Occipital lobe (tissue), 2 donors: ENCODE data around the gene CILP2. TPM values are rescaled to one million over a fixed set of nuclear protein-coding genes. Genes with fewer than 3 reads are reported as not detected.

Source experiments
- DNase-seq: peaks from one replicate; lab custom pipeline; 2025; lab: John Stamatoyannopoulos, UW
- total RNA-seq: library from RNA; depleted of rRNA; stranded (reverse); fragments of >200 nt; gene quantifications from one replicate; pipeline ENCODE4 v1.2.3, GENCODE V29; 2014

CILP2 gene, protein sequence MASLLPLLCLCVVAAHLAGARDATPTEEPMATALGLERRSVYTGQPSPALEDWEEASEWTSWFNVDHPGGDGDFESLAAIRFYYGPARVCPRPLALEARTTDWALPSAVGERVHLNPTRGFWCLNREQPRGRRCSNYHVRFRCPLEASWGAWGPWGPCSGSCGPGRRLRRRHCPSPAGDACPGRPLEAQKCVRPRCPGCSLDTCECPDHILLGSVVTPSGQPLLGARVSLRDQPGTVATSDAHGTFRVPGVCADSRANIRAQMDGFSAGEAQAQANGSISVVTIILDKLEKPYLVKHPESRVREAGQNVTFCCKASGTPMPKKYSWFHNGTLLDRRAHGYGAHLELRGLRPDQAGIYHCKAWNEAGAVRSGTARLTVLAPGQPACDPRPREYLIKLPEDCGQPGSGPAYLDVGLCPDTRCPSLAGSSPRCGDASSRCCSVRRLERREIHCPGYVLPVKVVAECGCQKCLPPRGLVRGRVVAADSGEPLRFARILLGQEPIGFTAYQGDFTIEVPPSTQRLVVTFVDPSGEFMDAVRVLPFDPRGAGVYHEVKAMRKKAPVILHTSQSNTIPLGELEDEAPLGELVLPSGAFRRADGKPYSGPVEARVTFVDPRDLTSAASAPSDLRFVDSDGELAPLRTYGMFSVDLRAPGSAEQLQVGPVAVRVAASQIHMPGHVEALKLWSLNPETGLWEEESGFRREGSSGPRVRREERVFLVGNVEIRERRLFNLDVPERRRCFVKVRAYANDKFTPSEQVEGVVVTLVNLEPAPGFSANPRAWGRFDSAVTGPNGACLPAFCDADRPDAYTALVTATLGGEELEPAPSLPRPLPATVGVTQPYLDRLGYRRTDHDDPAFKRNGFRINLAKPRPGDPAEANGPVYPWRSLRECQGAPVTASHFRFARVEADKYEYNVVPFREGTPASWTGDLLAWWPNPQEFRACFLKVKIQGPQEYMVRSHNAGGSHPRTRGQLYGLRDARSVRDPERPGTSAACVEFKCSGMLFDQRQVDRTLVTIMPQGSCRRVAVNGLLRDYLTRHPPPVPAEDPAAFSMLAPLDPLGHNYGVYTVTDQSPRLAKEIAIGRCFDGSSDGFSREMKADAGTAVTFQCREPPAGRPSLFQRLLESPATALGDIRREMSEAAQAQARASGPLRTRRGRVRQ
- 0.62 TPM for total RNA-seq

DNA sequence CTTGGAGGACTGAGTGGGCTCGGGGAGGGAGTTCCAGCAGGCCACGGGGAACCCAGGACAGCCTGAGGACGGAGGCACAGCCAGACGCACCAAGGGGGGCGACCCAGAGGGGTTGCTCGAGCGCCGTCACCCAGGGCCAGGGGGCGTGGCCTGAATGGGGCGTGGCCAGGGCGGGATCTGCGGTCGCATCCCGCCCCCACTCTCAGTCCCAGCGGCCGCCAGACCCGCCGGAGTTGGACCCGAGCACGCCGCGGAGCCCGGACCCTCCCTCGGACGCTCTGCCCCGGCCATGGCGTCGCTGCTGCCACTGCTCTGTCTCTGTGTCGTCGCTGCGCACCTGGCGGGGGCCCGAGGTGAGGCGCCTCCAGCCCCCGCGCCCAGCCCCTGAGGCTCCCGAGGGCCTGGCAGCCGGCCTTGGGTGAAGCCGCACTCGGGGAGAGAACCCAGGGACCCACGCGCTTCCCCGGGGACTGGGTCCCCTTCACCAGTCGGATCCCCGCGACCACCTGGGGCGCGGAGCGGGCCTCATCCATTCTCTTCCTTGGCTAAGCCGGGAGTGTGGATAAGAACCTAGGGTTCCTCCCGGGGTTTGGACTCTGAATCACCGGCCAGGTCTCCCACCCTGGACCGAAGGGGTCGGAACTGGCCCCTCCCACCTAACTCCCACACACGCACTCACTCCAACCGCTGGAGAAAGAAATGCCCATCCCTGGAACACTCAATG lies at the start of gene CILP2:
CILP2 (plus strand) TSS at position 205 of the 724 bp plus-strand sequence; CDS start at position 290, 85 bp downstream.
- no peak for DNase-seq

DNA sequence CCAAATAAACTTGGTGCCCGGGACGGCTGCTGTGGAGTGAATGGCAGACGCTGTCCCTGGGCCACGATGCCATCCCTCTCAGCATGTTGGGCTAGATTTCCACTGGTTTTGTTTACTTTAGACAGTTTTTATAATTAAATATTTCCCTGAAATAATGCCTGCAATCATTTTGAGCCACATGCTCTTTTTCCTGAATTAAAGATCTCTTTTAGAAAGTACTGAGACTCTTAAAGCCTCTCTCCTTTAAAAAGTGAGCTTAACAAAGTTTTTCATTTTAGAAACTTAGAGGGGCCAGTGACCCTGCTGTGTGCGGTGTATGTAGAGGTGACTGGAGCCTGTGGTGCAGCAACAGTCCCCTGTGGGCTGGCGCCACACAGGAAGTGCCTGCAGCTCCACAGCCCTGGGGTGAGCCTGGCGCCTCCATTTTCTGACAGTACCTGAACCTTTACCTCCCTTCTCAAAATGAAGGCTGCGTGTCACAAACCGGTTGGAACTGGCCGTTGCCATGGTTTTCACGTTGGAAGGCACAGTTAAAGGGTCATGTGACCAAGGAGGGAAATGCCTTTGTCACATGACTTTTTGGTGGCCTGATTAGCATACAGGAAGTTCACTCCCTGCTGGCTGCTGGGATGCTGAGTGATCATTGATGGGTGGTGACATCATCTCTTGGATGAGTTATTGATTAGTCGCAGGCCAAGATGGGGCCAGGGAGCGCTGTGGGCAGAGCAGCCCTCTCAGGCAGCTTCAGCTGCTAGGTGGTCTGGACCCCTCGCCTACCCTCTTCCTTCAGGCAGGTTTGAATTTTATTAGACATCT lies 49.0 kb upstream of the CILP2 start:
- DNase-seq: peak; percentile 48

DNA sequence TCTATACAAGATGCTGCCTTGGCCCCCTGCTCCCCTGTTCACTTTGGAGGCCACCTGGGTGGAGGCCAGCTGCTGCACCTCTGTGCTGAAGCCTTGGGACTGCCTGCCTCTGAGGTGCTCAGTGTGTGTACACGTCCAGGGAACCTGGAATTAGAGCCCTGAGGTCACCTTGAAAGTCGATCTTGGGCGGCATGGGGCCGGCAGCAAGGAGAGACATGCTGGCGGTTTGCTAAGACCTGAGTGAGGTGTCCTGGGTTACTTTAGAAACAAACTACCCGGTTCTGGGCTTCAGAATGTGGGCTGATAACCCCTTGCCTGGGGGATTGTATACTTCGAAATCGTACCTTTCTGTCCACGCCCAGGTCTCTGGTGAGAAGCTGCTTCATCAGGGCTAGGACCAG lies 48.3 kb upstream of the CILP2 start:
- DNase-seq: no peak

DNA sequence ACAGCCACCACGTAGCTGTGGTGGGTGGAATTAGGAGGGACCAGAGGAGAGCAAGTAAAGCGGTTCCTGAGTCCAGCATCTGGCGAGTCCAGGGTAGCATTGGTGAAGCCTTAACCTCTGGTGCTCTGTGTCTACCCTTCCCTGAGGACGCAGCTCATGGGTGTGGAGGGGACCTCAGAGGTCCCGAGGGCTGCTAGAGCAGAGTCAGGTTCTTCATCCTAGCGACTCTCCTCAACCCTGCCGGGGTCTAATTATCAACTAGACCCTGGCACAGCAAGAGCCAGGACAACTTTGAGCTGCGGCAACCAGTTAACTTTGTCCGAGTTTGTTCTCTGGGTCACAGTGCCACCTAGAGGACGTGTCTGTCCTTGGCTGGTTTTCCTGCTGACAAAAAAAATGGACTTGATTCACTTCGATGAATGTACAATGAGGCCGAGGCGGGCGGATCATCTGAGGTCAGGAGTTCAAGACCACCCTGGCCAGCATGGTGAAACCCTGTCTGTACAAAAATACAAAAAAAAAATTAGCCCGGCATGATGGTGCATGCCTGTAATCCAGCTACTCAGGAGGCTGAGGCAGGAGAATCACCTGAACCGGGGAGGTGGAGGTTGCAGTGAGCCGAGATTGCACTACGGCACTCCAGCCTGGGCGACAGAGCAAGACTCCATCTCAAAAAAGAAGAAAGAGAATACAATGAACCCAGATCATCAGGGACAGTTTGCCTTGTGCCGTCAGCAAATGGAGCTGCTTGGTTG lies 47.7 kb upstream of the CILP2 start:
- DNase-seq: peak; percentile 47

DNA sequence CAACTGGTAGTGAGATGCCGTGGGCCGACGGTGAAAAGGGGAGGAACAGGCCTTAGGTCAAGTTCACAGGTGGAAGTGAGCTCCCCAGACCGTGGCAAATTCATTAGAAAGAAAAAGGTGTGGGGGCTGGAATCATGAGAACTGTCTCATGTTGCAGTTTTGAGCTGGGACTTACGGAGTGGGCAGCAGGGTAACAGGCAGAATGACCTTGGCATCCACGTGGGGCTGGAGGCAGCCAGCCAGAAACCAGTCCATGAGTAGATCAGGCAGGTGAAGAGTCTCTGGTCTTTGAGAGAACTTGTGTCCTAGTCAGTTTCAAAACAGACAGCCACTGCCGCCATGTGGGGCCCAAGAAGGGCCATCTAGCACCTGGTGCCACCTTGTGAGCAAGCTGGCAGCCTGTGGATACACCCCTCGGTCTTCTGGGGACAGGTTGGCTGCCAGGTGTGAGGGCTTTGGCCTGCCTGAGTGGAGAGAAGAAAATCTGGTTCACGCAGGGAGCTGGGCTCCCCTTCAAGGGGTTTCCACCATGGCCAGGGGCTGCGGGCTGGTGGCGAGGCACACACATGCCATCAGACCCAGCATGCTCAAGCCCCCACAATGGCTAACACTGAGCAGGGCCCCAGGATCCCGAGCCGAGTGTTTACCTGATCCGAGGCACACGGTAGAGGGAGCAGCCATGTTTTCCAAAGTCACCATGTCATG lies 46.6 kb upstream of the CILP2 start:
- DNase-seq: no peak

DNA sequence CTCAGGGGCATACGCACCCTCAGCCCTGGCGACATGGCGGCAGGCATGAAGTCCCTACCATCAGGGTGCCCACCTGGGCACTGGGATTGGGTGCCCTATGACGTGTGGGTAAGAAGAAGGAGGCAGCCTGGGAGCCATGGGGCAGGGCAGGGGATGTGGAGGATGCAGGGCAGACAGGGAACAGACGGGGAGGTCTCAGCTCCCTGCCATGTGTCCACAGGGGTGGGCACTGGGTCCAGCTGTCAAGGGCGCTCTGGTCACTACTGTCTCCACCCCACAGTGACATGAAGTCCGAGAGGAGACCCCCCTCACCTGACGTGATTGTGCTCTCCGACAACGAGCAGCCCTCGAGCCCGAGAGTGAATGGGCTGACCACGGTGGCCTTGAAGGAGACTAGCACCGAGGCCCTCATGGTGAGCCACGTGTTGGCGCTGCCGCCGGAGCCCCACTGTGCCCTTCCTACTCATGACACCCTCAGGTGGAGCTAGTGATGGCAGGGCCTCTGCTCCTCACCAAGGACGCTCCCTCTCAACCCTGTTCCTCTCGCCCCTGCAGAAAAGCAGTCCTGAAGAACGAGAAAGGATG lies 45.9 kb upstream of the CILP2 start:
- DNase-seq: no peak

DNA sequence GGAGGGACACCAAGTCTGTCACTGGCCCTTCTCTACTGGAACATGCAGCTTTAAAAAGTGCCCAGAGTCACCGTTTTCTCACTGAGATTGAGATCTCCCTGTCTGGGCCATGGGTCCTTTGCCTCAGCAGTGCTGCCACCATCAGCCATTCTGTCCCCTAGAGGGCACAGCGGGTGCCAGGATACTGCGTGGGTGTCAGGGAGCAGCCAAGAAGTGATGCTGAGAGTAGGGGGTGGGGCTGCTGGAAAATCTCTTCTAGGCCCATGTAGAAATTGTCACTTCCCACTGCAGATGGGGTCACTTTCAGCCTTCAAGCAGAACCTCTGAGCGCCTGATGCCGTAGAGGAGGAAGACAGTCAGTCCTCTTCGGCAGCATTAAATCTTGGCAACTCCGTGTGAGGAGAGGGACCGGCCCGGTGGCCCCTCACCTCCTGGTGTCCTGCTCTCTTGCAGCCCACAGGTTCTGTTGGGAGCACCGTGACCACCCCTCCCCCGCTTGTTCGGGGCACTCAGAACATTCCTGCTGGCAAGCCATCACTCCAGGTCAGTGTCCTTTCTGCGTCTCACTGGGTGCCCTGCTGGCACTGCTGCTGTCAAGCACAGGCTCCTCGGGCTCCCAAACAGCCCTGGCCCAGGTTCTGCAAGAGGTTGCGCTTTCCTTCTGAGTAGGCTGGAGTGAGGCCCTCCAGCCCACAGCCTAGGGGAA lies 44.1 kb upstream of the CILP2 start:
- DNase-seq: no peak

DNA sequence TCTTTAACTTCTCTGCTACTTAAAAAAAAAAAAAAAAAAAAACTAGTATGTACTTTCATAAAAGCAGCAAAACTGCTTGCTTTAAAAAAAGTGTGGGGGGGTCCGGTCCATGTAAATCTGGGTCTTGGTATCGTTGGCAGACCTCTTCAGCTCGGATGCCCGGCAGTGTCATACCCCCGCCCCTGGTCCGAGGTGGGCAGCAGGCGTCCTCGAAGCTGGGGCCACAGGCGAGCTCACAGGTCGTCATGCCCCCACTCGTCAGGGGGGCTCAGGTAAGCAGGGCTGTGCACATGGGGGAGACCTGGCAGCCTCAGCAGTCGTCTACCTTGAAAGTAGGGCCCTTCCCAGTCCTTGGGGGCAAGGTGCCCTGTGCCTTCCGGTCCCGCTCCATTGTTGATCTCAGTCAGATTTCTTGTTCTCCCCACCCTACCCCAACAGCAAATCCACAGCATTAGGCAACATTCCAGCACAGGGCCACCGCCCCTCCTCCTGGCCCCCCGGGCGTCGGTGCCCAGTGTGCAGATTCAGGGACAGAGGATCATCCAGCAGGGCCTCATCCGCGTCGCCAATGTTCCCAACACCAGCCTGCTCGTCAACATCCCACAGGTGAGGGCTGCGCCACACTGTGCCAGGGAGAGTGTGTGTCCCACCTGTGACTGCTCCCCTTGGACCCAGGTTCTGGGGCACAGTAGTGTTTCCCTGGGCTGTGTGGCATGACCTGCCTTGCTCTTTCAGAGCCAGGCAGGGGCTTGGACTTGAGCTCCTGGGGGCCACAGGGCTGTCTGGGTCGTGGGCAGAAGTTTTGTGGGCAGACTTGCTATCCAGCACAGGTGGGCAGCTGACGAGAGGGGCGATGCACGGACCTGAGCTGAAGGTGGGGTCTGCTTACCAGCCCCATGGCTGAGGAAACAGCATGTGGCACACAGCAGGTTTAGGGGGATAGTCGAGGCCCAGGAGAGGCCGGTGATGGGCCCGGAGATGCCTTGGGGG lies 42.2 kb upstream of the CILP2 start:
- DNase-seq: no peak

DNA sequence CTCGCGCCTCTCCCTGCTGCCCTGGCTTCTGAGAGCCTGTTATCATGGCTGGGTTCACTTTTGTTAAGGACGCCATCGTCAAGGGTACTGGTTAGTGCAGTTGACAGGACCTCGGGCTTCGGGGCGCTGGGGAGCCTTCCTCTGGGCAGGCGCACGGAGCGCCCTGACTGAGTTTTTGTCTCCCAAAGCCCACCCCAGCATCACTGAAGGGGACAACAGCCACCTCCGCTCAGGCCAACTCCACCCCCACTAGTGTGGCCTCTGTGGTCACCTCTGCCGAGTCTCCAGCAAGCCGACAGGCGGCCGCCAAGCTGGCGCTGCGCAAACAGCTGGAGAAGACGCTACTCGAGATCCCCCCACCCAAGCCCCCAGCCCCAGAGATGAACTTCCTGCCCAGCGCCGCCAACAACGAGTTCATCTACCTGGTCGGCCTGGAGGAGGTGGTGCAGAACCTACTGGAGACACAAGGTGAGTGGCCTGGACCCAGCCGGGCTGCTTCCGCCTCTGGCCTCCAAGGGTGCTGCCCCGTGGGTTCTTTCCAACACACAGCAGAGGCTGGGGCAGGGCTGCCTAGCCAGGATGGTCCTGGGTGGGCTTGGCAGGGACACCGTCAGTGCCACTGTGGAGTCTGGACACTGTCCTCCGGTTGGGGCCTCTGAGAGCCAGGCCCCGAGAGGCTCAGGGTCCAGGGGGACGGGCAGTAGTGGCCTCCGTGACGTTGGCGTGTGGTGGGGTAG lies 39.6 kb upstream of the CILP2 start:
- no peak for DNase-seq

DNA sequence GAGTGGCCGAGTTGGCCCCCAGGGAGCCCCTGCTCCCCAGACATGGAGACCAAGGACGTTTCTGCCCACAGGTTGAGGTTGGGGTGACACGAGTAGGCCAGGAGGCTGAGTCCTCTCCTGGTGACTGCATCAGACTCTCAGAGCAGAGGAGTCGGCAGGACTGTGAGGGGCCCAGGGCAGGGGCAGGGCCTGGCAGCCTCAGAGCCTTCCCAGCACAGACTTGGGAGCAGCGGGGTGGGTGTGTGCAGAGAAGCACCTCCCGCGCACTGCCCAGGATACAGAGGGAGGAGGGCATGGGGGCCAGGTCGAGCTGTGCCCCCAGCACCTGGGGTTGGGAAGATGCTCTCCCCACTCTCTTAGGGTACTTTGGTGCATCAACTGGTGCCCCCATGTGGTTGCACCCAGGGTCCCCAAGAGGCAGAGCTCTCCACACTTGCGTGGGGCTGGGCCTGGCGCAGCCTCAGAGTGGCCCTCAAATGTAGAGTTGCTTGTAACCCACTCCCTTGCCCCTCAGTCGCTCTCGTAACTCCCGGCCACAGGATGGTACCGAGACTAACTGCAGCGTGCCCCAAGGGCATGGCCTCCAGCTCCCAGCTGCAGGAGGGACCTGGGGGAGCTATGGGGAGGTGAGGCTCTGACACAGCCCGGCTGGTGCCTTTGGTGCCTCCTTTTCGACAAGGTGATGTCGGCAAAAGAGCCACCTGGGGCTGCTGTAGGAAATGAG lies 38.6 kb upstream of the CILP2 start:
- no peak for DNase-seq

DNA sequence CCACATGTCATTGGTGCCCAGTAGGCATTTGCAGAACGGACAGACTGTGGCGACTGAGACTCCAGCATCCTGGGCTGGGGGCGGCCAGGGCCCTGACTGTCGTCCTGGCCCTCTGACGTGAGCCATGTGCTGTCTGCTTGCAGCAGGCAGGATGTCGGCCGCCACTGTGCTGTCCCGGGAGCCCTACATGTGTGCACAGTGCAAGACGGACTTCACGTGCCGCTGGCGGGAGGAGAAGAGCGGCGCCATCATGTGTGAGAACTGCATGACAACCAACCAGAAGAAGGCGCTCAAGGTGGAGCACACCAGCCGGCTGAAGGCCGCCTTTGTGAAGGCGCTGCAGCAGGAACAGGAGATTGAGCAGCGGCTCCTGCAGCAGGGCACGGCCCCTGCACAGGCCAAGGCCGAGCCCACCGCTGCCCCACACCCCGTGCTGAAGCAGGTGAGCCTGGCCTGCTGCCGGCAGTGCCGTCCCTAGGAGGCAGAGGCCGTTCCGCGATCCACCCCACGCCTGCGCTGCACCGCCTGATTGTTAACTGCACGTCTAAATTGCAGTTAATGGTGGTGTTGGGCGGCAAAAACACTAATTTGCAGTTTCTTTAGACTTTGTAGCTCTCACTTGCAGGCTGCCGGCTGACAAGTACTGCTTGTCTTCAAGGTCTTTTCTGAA lies 37.0 kb upstream of the CILP2 start:
- no peak for DNase-seq

DNA sequence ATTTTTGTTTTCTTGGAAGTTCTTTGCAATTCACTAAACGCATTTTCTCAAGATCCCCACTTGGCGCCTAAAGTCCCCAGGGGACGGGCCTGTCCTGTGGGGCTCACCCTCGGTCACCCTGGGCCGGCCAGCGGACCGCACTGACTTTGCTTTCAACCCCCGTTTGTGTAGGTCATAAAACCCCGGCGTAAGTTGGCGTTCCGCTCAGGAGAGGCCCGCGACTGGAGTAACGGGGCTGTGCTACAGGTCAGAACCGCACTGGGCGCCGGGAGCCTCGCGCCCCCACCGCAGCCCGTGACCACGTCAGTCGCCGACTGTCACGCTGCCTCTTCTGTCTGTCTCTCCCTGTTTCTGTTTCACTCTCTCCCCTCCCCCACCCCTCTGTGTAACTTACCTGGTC lies 36.3 kb upstream of the CILP2 start:
- no peak for DNase-seq

DNA sequence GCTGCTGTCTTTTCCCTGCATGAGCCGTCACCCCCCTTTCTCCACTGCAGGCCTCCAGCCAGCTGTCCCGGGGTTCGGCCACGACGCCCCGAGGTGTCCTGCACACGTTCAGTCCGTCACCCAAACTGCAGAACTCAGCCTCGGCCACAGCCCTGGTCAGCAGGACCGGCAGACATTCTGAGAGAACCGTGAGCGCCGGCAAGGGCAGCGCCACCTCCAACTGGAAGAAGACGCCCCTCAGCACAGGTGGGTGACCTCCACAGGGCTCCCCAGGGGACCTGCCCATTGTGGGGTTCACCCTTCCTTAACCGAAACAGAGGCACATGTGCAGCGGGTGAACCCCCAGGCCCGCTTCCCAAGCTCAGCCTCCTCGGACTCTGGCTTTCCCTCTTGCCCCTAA lies 35.8 kb upstream of the CILP2 start:
- DNase-seq: no peak

DNA sequence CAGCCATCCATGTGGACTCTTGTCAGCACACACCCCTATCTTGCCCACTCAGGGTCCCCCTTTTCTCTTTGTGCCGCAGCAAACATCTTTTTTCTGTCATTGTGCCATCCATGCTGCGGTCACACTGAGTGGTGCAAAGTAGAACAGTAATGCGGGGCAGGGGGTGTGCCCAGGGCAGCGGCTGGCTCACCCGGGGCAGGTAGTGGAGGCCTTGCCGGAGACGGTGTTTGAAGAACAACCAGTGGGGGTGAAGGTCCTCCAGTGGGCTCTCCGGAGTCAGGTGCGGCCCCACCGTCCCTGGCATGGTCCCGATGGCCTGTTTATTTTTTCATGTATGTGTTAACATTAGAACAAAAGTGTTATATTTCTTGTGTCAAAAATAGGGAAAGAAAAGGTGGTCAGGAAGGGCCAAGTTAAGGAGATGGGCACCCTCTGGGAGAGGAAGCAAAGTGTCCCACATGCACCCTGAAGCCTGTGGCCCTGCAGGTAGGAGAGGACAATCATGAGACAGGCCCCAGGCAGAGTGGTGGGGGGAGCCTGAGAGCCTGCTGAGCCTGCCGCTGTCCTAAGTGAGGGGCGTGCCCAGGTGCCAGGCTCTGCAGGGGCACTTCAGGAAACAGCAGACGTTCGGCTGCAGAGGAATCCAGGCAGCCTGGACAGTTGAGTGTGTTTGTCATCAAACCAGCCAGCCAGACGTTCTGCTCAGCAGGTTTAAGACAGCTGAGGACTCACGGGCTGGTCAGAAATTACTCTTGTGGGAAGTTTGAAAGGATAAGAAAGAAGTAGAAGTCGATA lies 35.1 kb upstream of the CILP2 start:
- no peak for DNase-seq
